Measurements from ENCODE around the gene MOV10L1. TPM values are rescaled to one million over a fixed set of nuclear protein-coding genes. Genes with fewer than 3 reads are reported as not detected.

The MOV10L1 gene
- polyA plus RNA-seq, 3 donors = 0.18 to 0.35 TPM; not detected in 1

GRCh38 chr22:50089231-50089630 is 575 bp upstream of the MOV10L1 start:
- Histone ChIP-seq H3K79me2 (ENCODE audit: insufficient read depth, low read length) (peaks cover 6% of the 10 kb centered on the region), H3K4me2 (replicated peaks; ENCODE audit: extremely low read depth, low read length, poor library complexity, severe bottlenecking) (no peak overlapping the region), H2AFZ (ENCODE audit: insufficient read depth, low read depth, low read length, poor library complexity, severe bottlenecking) (no peak overlapping the region), H3K36me3 (replicated peaks in 1 of 2; ENCODE audit: control insufficient read depth in 1 of 2, insufficient read depth in 2 of 2, low read length in 2 of 2) (no peaks in the 10 kb centered on the region), H3K4me1 (ENCODE audit: control insufficient read depth in 1 of 2, insufficient read depth in 2 of 2, low read length in 2 of 2) (peaks cover 0 to 8% of the 10 kb centered on the region in 2 donors), H3K27me3 (ENCODE audit: control insufficient read depth in 2 of 2, insufficient read depth in 2 of 2, low read length in 2 of 2) (no peaks in the 10 kb centered on the region), H3K27ac (ENCODE audit: low read depth in 1 of 2, low read length in 2 of 2) (no peak overlapping the region), H3K9me3 (replicated peaks in 1 of 2; ENCODE audit: control insufficient read depth in 1 of 2, insufficient read depth in 1 of 2, low read length in 2 of 2) (peaks cover 21 to 23% of the 10 kb centered on the region in 2 donors), H3K9ac (ENCODE audit: insufficient read depth, low read length, poor library complexity, severe bottlenecking) (no peak overlapping the region), H4K20me1 (ENCODE audit: insufficient read depth, low read length) (no peaks in the 10 kb centered on the region), H3K4me3 (replicated peaks in 1 of 3; ENCODE audit: low read depth in 2 of 3, low read length in 3 of 3) (no peak overlapping the region)
- peaks cover 4 to 13% of the 10 kb centered on the region in 2 donors for H3K36me3 Mint-ChIP-seq
- H3K9me3 Mint-ChIP-seq = peaks cover 12 to 40% (median 33%) of the 10 kb centered on the region in 7 donors
- 92% methylated on average over 11 of the region's 11 CpGs for WGBS (ENCODE audit: insufficient coverage)
- TF ChIP-seq, protein P1, sequence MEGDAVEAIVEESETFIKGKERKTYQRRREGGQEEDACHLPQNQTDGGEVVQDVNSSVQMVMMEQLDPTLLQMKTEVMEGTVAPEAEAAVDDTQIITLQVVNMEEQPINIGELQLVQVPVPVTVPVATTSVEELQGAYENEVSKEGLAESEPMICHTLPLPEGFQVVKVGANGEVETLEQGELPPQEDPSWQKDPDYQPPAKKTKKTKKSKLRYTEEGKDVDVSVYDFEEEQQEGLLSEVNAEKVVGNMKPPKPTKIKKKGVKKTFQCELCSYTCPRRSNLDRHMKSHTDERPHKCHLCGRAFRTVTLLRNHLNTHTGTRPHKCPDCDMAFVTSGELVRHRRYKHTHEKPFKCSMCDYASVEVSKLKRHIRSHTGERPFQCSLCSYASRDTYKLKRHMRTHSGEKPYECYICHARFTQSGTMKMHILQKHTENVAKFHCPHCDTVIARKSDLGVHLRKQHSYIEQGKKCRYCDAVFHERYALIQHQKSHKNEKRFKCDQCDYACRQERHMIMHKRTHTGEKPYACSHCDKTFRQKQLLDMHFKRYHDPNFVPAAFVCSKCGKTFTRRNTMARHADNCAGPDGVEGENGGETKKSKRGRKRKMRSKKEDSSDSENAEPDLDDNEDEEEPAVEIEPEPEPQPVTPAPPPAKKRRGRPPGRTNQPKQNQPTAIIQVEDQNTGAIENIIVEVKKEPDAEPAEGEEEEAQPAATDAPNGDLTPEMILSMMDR (IDR thresholded peaks at IDR 0.05) = no peak
- no peak overlapping the region for H3K4me3 Mint-ChIP-seq
- intact Hi-C loops (cut with micrococcal nuclease) = no loop called here
- no peak overlapping the region for H3K27ac Mint-ChIP-seq
- DNase-seq = no peak
- H3K27me3 Mint-ChIP-seq (ENCODE audit: low read depth in 3 of 3) = peaks cover 1 to 8% (median 2%) of the 10 kb centered on the region in 3 donors
- no peaks in the 10 kb centered on the region for H3K4me1 Mint-ChIP-seq

- Mint-ChIP-seq H3K4me3 (no peak overlapping the region), H3K27ac (no peak overlapping the region)
Observed at GRCh38 chr22:50090412-50090714, 557 bp downstream of the MOV10L1 start.

More at GRCh38 chr22:50090412-50090714, 557 bp downstream of the MOV10L1 start:
- Mint-ChIP-seq H3K27me3 (ENCODE audit: low read depth in 3 of 3) (peaks cover 1 to 8% (median 2%) of the 10 kb centered on the region in 3 donors), H3K4me1 (no peaks in the 10 kb centered on the region), H3K36me3 (peaks cover 4 to 13% of the 10 kb centered on the region in 2 donors), H3K9me3 (peaks cover 12 to 40% (median 33%) of the 10 kb centered on the region in 7 donors)
- no peaks in the 10 kb centered on the region for H3K79me2 ChIP-seq (ENCODE audit: insufficient read depth, low read length)
- H3K27ac ChIP-seq (ENCODE audit: low read depth in 1 of 2, low read length in 2 of 2) = no peak overlapping the region
- 96% methylated on average over 22 of the region's 22 CpGs for WGBS (ENCODE audit: insufficient coverage)
- H4K20me1 ChIP-seq (ENCODE audit: insufficient read depth, low read length) = no peaks in the 10 kb centered on the region
- H3K4me1 ChIP-seq (ENCODE audit: control insufficient read depth in 1 of 2, insufficient read depth in 2 of 2, low read length in 2 of 2) = no peaks in the 10 kb centered on the region
- no peak overlapping the region for H3K9ac ChIP-seq (ENCODE audit: insufficient read depth, low read length, poor library complexity, severe bottlenecking)
- no peak overlapping the region for H3K4me3 ChIP-seq (replicated peaks in 1 of 3; ENCODE audit: low read depth in 2 of 3, low read length in 3 of 3)
- no peaks in the 10 kb centered on the region for H3K36me3 ChIP-seq (replicated peaks in 1 of 2; ENCODE audit: control insufficient read depth in 1 of 2, insufficient read depth in 2 of 2, low read length in 2 of 2)
- TF ChIP-seq, protein P1 (IDR thresholded peaks at IDR 0.05) = no peak
- no peaks in the 10 kb centered on the region for H3K27me3 ChIP-seq (ENCODE audit: control insufficient read depth in 2 of 2, insufficient read depth in 2 of 2, low read length in 2 of 2)
- intact Hi-C loops (cut with micrococcal nuclease) = no loop called here
- no peak overlapping the region for H2AFZ ChIP-seq (ENCODE audit: insufficient read depth, low read depth, low read length, poor library complexity, severe bottlenecking)
- no peak for DNase-seq
- H3K9me3 ChIP-seq (replicated peaks in 1 of 2; ENCODE audit: control insufficient read depth in 1 of 2, insufficient read depth in 1 of 2, low read length in 2 of 2) = peaks cover 21 to 23% of the 10 kb centered on the region in 2 donors
- no peak overlapping the region for H3K4me2 ChIP-seq (replicated peaks; ENCODE audit: extremely low read depth, low read length, poor library complexity, severe bottlenecking)

Measured in CD14-positive monocyte (primary cell).